Type B pancreatic cell (in vitro differentiated cells): ENCODE data around the gene ZSCAN5B. TPM values are rescaled to one million over a fixed set of nuclear protein-coding genes. Genes with fewer than 3 reads are reported as not detected.
"Not testable (repeated sequence)": the region's sequence is repeated elsewhere in the genome, so short reads cannot be mapped to it uniquely, and the experiment has no call there.

Experiments
- DNase-seq: peaks from one replicate; pipeline ENCODE4 v3.0.0; 2021; ENCODE audit warnings: mixed read lengths; ENCODE audit not compliant: unreplicated experiment; ENCODE audit errors: extremely low spot score
- H3K27ac Mint-ChIP-seq: 2 replicates; pipeline ENCODE4 v1.8.0; 2021; ENCODE audit warnings: mild to moderate bottlenecking, mixed read lengths
- H3K27me3 Mint-ChIP-seq: 2 replicates; pipeline ENCODE4 v1.8.0; 2021; ENCODE audit warnings: mixed read lengths
- H3K36me3 Mint-ChIP-seq: 2 replicates; pipeline ENCODE4 v1.8.0; 2021; ENCODE audit warnings: mixed read lengths
- H3K4me1 Mint-ChIP-seq: one replicate; pipeline ENCODE4 v1.8.0; 2021; ENCODE audit warnings: mixed read lengths; ENCODE audit not compliant: unreplicated experiment
- H3K4me3 Mint-ChIP-seq: 2 replicates; pipeline ENCODE4 v1.8.0; 2021; ENCODE audit warnings: mild to moderate bottlenecking, mixed read lengths
- H3K9me3 Mint-ChIP-seq: 2 replicates; pipeline ENCODE4 v1.8.0; 2021; ENCODE audit warnings: mixed read lengths
- total RNA-seq: library from RNA; stranded (reverse); gene quantifications from 2 replicates; pipeline ENCODE4 v1.2.1, GENCODE V29; 2021; ENCODE audit warnings: low replicate concordance
- TF ChIP-seq, protein P1 (sequence below): fragments of 200-600 bp; sonication (generic); conservative IDR thresholded peaks from 2 replicates; pipeline ENCODE4 v1.5.0; 2021; ENCODE audit warnings: antibody characterized with exemption, mild to moderate bottlenecking

The ZSCAN5B gene
- total RNA-seq, 1 donor from 2014 or later, result not detected

- H3K9me3 Mint-ChIP-seq, result no peaks in the 10 kb centered on the region
- DNase-seq, result no peak
- peaks cover 32% of the 10 kb centered on the region for H3K36me3 Mint-ChIP-seq
- H3K27ac Mint-ChIP-seq, result no peak overlapping the region
- H3K4me1 Mint-ChIP-seq, result peaks cover 17% of the 10 kb centered on the region
- TF ChIP-seq, protein P1, sequence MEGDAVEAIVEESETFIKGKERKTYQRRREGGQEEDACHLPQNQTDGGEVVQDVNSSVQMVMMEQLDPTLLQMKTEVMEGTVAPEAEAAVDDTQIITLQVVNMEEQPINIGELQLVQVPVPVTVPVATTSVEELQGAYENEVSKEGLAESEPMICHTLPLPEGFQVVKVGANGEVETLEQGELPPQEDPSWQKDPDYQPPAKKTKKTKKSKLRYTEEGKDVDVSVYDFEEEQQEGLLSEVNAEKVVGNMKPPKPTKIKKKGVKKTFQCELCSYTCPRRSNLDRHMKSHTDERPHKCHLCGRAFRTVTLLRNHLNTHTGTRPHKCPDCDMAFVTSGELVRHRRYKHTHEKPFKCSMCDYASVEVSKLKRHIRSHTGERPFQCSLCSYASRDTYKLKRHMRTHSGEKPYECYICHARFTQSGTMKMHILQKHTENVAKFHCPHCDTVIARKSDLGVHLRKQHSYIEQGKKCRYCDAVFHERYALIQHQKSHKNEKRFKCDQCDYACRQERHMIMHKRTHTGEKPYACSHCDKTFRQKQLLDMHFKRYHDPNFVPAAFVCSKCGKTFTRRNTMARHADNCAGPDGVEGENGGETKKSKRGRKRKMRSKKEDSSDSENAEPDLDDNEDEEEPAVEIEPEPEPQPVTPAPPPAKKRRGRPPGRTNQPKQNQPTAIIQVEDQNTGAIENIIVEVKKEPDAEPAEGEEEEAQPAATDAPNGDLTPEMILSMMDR, result no peak
- no peaks in the 10 kb centered on the region for H3K27me3 Mint-ChIP-seq
- H3K4me3 Mint-ChIP-seq, result no peak overlapping the region
Observed at GRCh38 chr19:56153507-56153906, 44.1 kb downstream of the ZSCAN5B start.

DNA sequence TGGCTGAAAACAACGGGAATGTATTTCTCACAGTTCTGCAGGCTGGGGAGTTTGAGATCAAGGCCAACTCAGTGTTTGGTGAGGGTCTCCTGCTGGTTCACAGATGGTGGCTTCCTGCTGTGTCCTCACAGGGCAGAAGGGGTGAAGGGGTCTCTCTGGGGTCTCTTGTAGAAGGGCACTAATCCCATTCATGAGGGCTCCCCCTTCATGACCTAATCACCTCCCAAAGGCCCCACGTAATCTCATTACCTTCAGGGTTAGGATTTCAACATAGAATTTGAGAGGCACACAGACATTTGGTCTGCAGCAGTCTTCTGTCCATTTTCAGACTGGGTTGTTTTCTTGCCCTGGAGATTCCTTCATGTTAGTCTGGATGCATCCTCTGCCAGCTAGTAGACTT is 44.9 kb downstream of the ZSCAN5B start:
- peaks cover 17% of the 10 kb centered on the region for H3K4me1 Mint-ChIP-seq
- H3K27me3 Mint-ChIP-seq, result no peaks in the 10 kb centered on the region
- no peaks in the 10 kb centered on the region for H3K9me3 Mint-ChIP-seq
- TF ChIP-seq, protein P1, result no peak
- peak overlapping the region; percentile 36 for H3K27ac Mint-ChIP-seq
- no peak for DNase-seq
- peaks cover 36% of the 10 kb centered on the region for H3K36me3 Mint-ChIP-seq
- H3K4me3 Mint-ChIP-seq, result no peak overlapping the region

DNA sequence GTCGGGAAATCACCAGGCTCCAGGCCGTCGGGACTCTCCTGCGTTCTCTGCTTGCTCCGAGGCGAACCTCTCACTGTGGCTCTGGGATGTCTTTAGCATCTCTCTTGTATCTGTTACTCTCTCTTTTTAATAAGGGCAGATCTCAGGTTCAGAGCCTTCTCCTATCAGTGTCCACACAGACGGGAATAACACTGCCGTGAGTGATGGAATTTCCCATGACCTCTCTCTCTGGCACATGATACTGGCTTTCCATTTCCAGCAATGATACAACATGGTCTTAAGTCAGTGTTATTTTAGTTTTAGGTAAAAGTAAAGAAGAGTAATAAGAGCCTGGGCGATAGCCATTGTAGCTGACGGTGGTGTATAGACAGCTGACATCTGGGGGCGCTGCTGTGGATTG is 47.2 kb downstream of the ZSCAN5B start:
- no peaks in the 10 kb centered on the region for H3K9me3 Mint-ChIP-seq
- H3K4me1 Mint-ChIP-seq, result peaks cover 17% of the 10 kb centered on the region
- H3K27me3 Mint-ChIP-seq, result no peaks in the 10 kb centered on the region
- no peak overlapping the region for H3K27ac Mint-ChIP-seq
- no peak for DNase-seq
- TF ChIP-seq, protein P1, result no peak
- no peak overlapping the region for H3K4me3 Mint-ChIP-seq
- peaks cover 26% of the 10 kb centered on the region for H3K36me3 Mint-ChIP-seq

GRCh38 chr19:56149656-56150038 is 47.9 kb downstream of the ZSCAN5B start:
- no peak overlapping the region for H3K4me3 Mint-ChIP-seq
- H3K27ac Mint-ChIP-seq, result no peak overlapping the region
- TF ChIP-seq, protein P1, result no peak
- no peaks in the 10 kb centered on the region for H3K9me3 Mint-ChIP-seq
- H3K27me3 Mint-ChIP-seq, result no peaks in the 10 kb centered on the region
- H3K36me3 Mint-ChIP-seq, result peaks cover 26% of the 10 kb centered on the region
- H3K4me1 Mint-ChIP-seq, result peaks cover 19% of the 10 kb centered on the region
- no peak for DNase-seq

- not testable (repeated sequence) for H3K9me3 Mint-ChIP-seq, DNase-seq, H3K27ac Mint-ChIP-seq, H3K4me3 Mint-ChIP-seq, H3K27me3 Mint-ChIP-seq
- Mint-ChIP-seq H3K4me1 (peaks cover 24% of the 10 kb centered on the region), H3K36me3 (peaks cover 26% of the 10 kb centered on the region)
Observed at GRCh38 chr19:56148955-56149655, 48.5 kb downstream of the ZSCAN5B start.

- no peaks in the 10 kb centered on the region for H3K27me3 Mint-ChIP-seq
- TF ChIP-seq, protein P1, result no peak
- peaks cover 17% of the 10 kb centered on the region for H3K36me3 Mint-ChIP-seq
- peaks cover 22% of the 10 kb centered on the region for H3K4me1 Mint-ChIP-seq
- H3K4me3 Mint-ChIP-seq, result no peak overlapping the region
- DNase-seq, result no peak
- H3K9me3 Mint-ChIP-seq, result no peaks in the 10 kb centered on the region
- H3K27ac Mint-ChIP-seq, result no peak overlapping the region
Observed at GRCh38 chr19:56148096-56148495, 49.5 kb downstream of the ZSCAN5B start.
